Retina (tissue), 1 donor: ENCODE data around the gene AK3.
A peak's percentile ranks its signal among the peaks of the same experiment; 100 is the strongest.
"Not testable (repeated sequence)": the region's sequence is repeated elsewhere in the genome, so short reads cannot be mapped to it uniquely, and the experiment has no call there.

Source experiments
- DNase-seq: peaks from one replicate; pipeline ENCODE4 v3.0.0-alpha.2; 2016

Gene AK3

DNA sequence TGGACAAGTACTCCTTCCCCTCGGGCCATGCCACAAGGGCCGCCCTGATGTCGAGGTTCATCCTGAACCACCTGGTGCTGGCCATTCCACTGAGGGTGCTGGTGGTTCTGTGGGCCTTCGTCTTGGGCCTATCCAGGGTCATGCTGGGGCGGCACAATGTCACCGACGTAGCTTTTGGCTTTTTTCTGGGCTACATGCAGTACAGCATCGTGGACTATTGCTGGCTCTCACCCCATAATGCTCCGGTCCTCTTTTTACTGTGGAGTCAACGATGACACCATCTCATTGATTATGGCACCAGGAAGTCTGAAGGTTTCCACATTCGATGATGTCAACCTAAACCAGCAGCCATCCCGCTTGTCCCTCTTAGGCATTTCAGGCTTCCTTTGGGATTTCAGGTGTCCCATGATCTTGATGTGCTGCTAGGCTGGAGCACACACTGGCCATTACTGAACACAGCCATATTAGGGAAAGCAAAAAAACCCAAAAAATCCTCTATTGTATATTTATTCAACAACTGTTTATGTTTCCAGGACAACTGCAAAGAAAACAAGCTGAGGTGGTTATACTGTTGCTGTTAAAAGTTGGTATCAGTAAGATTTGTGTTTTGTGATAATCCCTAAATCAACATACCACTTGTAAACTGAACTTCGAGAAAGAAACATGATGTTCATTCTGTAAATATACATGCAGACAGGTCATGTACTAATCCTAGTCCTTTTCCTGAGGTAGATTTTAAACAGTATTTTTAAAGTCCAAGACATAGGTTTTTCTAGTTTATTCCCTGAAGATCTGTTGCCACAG, 77.8 kb downstream of the AK3 start:
- no peak for DNase-seq

DNA sequence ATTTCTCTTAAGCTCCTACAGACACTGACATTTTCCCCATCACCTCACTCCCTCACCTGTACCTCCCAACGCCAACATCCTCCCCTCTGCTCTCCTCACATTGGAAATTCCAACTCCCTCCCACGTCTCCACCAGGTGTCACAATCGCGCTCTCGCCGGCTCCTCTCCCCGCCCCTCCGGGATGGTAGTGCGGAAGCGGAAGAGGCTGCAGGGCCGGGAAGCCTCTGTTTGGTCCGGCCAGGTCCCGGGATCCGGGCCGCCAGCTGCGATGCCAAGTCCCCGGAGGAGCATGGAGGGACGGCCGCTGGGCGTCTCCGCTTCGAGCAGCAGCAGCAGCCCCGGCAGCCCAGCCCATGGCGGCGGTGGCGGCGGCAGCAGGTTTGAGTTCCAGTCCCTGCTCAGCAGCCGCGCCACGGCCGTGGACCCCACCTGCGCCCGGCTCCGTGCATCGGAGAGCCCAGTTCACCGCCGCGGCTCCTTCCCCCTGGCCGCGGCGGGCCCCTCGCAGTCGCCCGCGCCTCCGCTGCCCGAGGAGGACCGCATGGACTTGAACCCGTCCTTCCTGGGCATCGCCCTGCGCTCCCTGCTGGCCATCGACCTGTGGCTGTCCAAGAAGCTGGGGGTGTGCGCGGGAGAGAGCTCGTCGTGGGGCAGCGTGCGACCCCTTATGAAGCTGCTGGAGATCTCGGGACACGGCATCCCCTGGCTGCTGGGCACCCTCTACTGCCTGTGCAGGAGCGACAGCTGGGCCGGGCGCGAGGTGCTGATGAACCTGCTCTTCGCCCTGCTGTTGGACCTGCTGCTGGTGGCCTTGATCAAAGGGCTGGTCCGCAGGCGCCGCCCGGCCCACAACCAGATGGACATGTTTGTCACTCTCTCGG, 78.7 kb downstream of the AK3 start, which contains the start of gene PLPP6:
PLPP6 (plus strand) TSS at position 187 of the 881 bp plus-strand sequence; CDS start at position 269, 82 bp downstream.
- peak; percentile 90 for DNase-seq

DNA sequence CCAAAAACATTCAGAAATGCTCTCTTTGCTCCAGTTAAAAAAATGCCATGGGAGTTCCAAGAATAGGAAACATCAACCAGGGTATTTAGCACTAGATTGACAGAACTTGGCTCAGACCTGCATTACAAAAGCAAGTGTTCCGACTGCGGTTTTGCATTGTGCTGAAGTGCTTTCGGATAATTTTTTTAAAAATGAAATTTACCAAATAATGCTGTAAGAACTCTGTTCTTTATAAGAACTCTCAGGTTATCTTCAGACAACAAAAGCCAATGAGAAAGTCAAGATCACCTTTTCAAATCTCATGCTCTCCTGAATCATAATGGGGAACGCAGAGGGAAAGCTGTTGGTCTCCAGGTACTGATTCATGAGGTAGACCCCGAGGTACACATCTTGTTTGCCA, 79.4 kb downstream of the AK3 start:
- no peak for DNase-seq

DNA sequence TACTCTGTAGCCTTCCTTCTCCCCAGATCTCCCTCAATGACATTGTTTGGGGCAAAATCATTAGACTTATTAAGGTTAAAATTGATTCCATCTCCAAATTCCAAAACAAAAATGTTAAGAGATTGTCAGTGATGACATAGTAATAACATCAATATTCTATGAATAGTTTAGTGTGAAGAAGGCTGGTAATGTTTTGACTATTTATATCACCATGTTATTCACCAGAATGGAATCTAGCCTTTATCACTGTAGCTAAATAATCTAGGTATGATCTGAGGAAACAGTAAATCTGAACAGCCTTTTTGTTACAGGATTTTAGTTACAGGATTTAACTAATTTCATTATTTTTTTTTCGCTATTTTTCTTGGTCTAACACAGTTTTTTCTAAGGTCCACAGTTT, 79.8 kb downstream of the AK3 start:
- DNase-seq, result no peak

DNA sequence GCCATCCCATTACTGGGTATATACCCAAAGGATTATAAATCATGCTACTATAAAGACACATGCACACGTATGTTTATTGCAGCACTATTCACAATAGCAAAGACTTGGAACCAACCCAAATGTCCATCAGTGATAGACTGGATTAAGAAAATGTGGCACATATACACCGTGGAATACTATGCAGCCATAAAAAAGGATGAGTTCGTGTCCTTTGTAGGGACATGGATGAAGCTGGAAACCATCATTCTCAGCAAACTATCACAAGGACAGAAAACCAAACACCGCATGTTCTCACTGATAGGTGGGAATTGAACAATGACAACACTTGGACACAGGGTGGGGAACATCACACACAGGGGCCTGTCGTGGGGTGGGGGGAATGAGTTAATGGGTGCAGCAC, 80.3 kb downstream of the AK3 start:
- not testable (repeated sequence) for DNase-seq
